GM21825 (cell line): ENCODE results near the gene GTF3C5.
"Not testable (repeated sequence)": the region's sequence is repeated elsewhere in the genome, so short reads cannot be mapped to it uniquely, and the experiment has no call there.

Experiments
- ATAC-seq: cut with Tn5 transposase; IDR thresholded peaks from one replicate; pipeline ENCODE4 v1.9.1; 2021; ENCODE audit warnings: mild to moderate bottlenecking, moderate library complexity; ENCODE audit not compliant: unreplicated experiment

GTF3C5 gene

GRCh38 chr9:133067813-133068212 lies 37.0 kb downstream of the GTF3C5 start:
- no peak for ATAC-seq

GRCh38 chr9:133068431-133068830 lies 37.6 kb downstream of the GTF3C5 start:
- ATAC-seq: not testable (repeated sequence)

GRCh38 chr9:133070500-133070961 lies 39.7 kb downstream of the GTF3C5 start:
- ATAC-seq: not testable (repeated sequence)

- not testable (repeated sequence) for ATAC-seq
Observed at GRCh38 chr9:133070985-133071384, 40.2 kb downstream of the GTF3C5 start.

GRCh38 chr9:133071484-133072150 lies 40.8 kb downstream of the GTF3C5 start:
- no peak for ATAC-seq

- ATAC-seq: not testable (repeated sequence)
Observed at GRCh38 chr9:133072210-133072609, 41.4 kb downstream of the GTF3C5 start.

GRCh38 chr9:133073086-133074014 lies 42.6 kb downstream of the GTF3C5 start:
- ATAC-seq: no peak

- no peak for ATAC-seq
Observed at GRCh38 chr9:133074111-133074651, 43.4 kb downstream of the GTF3C5 start.

- no peak for ATAC-seq
Observed at GRCh38 chr9:133075925-133076630, 45.3 kb downstream of the GTF3C5 start.

- no peak for ATAC-seq
Observed at GRCh38 chr9:133076691-133077090, 45.9 kb downstream of the GTF3C5 start.

GRCh38 chr9:133078486-133078885 lies 47.7 kb downstream of the GTF3C5 start:
- no peak for ATAC-seq

GRCh38 chr9:133080161-133080560 lies 49.4 kb downstream of the GTF3C5 start:
- no peak for ATAC-seq

GRCh38 chr9:133080786-133081779 lies 50.3 kb downstream of the GTF3C5 start:
- ATAC-seq: not testable (repeated sequence)

- not testable (repeated sequence) for ATAC-seq
Observed at GRCh38 chr9:133081957-133082644, 51.3 kb downstream of the GTF3C5 start.

GRCh38 chr9:133083688-133084087 lies 52.9 kb downstream of the GTF3C5 start:
- not testable (repeated sequence) for ATAC-seq

- ATAC-seq: not testable (repeated sequence)
Observed at GRCh38 chr9:133086212-133086860, 55.5 kb downstream of the GTF3C5 start.

GRCh38 chr9:133086894-133087293 lies 56.1 kb downstream of the GTF3C5 start:
- no peak for ATAC-seq

- ATAC-seq: no peak
Observed at GRCh38 chr9:133087429-133088145, 56.8 kb downstream of the GTF3C5 start.
